Body of pancreas (tissue), 4 donors: ENCODE results near the gene PDGFA. TPM values are rescaled to one million over a fixed set of nuclear protein-coding genes. Genes with fewer than 3 reads are reported as not detected.

Experiments used
- ATAC-seq: fragments of 150-250 bp; one replicate; pipeline ENCODE4 v1.9.1; 2016
- DNase-seq, 4 donors: peaks; one replicate each; pipeline ENCODE4 v3.0.0-alpha.2; 2019
- H3K27ac ChIP-seq, 4 donors: fragments of 200-600 bp; sonication (generic); 1 replicate in 3 of 4; 2 replicates in 1 of 4; pipeline versions ENCODE4 v1.5.1 to v1.6.1; 2016 to 2019; ENCODE audit warnings: mild to moderate bottlenecking in 1 of 4, mixed read lengths in 1 of 4, moderate library complexity in 1 of 4
- H3K27me3 ChIP-seq, 2 donors: fragments of 200-600 bp; sonication (generic); one replicate each; pipeline ENCODE4 v1.6.0; 2016; ENCODE audit warnings: mild to moderate bottlenecking in 1 of 2
- H3K36me3 ChIP-seq, 2 donors: fragments of 200-600 bp; sonication (generic); replicated peaks in 1 of 2; 2 replicates each; pipeline ENCODE4 v1.5.1; 2016; ENCODE audit warnings: low read depth in 2 of 2; ENCODE audit not compliant: insufficient read depth in 1 of 2
- H3K4me1 ChIP-seq: fragments of 200-600 bp; sonication (generic); one replicate; pipeline ENCODE4 v1.6.0; 2016
- H3K4me3 ChIP-seq, 2 donors: fragments of 200-600 bp; sonication (generic); 1 replicate in 1 of 2; 2 replicates in 1 of 2; pipeline ENCODE4 v1.5.1; 2016 to 2019
- H3K9me3 ChIP-seq, 3 donors: fragments of 200-600 bp; sonication (generic); 1 replicate in 2 of 3; 2 replicates in 1 of 3; pipeline ENCODE4 v1.5.1; 2016
- POLR2A ChIP-seq, 3 donors: fragments of 450-650 bp; IDR thresholded peaks; one replicate each; pipeline ENCODE4 v1.6.1; 2016; ENCODE audit warnings: antibody characterized with exemption in 3 of 3, mild to moderate bottlenecking in 2 of 3
- WGBS, 2 donors: methylation state at CpG; one replicate each; pipeline ENCODE4 v1.1.5; 2017; 5-methylcytosine and 5-hydroxymethylcytosine counted together
- intact Hi-C: fragments of 100-400 bp; cut with DNase I; formaldehyde crosslinking; loops from one replicate; pipeline ENCODE4 v1.15.1; 2023
- total RNA-seq, 2 donors: library from RNA; depleted of rRNA; stranded (reverse); fragments of >200 nt; gene quantifications; one replicate each; pipeline ENCODE4 v1.1.0, GENCODE V29; 2016
- TF ChIP-seq, protein P1 (sequence below), 7 experiments: fragments of 450-650 bp in 4 of 7; fragments of 200-600 bp in 3 of 7; sonication (generic) in 3 of 7; IDR thresholded peaks; one replicate each; pipeline ENCODE4 v1.5.1; 2016 to 2019; ENCODE audit warnings: antibody characterized with exemption in 7 of 7

PDGFA gene
- total RNA-seq, 2 donors from 2014 or later, result 58.6 to 59.3 TPM

DNA sequence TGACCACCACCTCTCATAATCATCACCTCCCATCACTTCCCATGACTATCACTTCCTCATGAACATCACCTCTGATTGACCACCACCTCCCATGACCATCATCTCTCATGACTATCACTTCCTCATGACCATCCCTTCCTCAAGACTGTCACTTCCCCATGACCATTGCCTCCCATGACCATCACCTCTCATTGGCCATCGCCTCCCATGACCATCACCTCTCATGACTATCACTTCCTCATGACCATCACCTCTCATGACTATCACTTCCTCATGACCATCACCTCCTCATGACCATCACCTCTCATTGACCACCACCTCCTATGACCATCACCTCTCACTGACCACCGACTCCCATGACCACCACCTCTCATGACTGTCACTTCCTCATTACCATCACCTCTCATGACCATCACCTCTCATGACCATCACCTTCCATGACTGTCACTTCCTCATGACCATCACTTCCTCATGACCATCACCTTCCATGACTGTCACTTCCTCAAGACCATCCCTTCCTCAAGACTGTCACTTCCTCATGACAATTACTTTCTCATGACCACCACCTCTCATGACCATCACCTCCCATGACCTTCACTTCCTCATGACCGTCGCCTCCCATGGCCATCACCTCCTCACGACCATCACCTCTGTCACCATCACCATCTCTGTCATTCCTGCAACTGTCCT is 51.6 kb downstream of the PDGFA start:
- intact Hi-C loops, result no loop called here
- no peaks in the 10 kb centered on the region for H3K27me3 ChIP-seq
- H3K36me3 ChIP-seq, result no peaks in the 10 kb centered on the region
- peaks cover 8% of the 10 kb centered on the region for H3K4me1 ChIP-seq
- TF ChIP-seq, protein P1, sequence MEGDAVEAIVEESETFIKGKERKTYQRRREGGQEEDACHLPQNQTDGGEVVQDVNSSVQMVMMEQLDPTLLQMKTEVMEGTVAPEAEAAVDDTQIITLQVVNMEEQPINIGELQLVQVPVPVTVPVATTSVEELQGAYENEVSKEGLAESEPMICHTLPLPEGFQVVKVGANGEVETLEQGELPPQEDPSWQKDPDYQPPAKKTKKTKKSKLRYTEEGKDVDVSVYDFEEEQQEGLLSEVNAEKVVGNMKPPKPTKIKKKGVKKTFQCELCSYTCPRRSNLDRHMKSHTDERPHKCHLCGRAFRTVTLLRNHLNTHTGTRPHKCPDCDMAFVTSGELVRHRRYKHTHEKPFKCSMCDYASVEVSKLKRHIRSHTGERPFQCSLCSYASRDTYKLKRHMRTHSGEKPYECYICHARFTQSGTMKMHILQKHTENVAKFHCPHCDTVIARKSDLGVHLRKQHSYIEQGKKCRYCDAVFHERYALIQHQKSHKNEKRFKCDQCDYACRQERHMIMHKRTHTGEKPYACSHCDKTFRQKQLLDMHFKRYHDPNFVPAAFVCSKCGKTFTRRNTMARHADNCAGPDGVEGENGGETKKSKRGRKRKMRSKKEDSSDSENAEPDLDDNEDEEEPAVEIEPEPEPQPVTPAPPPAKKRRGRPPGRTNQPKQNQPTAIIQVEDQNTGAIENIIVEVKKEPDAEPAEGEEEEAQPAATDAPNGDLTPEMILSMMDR (IDR thresholded peaks at IDR 0.05), result no peak
- no peak for TF ChIP-seq POLR2A (IDR thresholded peaks at IDR 0.05)
- no peak overlapping the region for H3K27ac ChIP-seq
- H3K9me3 ChIP-seq, result no peaks in the 10 kb centered on the region
- no peak for ATAC-seq
- no peak overlapping the region for H3K4me3 ChIP-seq
- 86 to 88% methylated on average over 5 of the region's 5 CpGs for WGBS, 2 donors
- DNase-seq, result no peak

DNA sequence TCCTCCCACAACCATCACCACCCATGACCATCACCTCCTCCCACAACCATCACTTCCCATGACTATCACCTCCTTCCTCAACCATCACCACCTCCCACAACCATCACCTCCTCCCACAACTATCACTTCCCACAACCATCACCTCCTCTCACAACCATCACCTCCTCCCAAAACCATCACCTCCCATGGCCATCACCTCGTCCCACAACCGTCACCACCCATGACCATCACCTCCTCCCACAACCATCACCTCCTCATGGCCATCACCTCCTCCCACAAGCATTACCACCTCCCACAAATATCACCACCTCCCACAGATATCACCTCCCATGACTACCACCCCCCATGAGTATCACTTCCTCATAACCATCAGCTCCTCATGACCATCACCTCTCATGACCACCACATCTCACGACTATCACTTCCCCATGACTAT is 52.2 kb downstream of the PDGFA start:
- DNase-seq, result no peak
- ATAC-seq, result no peak
- H3K4me1 ChIP-seq, result peaks cover 8% of the 10 kb centered on the region
- intact Hi-C loops, result no loop called here
- no peak overlapping the region for H3K4me3 ChIP-seq
- WGBS, 2 donors, result 85% methylated on average over 3 of the region's 3 CpGs
- H3K27ac ChIP-seq, result no peak overlapping the region
- H3K36me3 ChIP-seq, result no peaks in the 10 kb centered on the region
- TF ChIP-seq POLR2A (IDR thresholded peaks at IDR 0.05), result no peak
- TF ChIP-seq, protein P1 (IDR thresholded peaks at IDR 0.05), result no peak
- H3K27me3 ChIP-seq, result no peaks in the 10 kb centered on the region
- no peaks in the 10 kb centered on the region for H3K9me3 ChIP-seq

DNA sequence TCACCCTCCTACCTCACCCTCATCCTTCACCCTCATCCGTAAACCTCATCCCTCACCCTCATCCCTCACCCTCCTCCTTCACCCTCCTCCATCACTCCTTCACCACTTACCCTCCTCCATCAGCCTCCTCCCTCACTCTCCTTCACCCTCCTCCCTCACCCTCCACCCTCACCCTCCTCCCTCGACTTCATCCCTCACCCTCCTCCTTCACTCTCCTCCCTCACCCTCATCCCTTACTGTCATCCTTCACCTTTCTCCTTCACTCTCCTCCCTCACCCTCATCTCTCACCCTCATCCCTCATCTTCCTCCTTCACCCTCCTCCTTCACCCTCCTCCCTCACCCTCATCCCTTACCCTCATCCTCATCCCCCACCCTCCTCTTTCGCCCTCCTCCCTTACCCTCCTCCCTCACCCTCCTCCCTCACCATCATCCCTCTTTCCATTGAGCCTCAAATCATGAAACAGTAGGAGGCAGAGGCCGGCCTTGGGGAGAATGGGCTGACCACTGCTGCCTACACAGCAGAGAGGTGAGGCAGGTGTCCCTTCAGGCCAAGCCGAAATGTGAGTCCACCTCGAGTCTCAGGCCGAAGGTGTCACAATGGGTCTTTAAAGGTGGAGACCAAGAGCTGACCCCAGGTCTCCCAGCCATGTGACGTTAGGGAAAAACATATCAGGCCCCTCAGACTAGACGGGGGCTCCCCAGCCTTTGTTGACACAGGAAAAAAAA is 53.0 kb downstream of the PDGFA start:
- no peaks in the 10 kb centered on the region for H3K27me3 ChIP-seq
- intact Hi-C loops, result no loop called here
- H3K36me3 ChIP-seq, result no peaks in the 10 kb centered on the region
- H3K27ac ChIP-seq, result no peak overlapping the region
- H3K9me3 ChIP-seq, result no peaks in the 10 kb centered on the region
- peaks cover 8% of the 10 kb centered on the region for H3K4me1 ChIP-seq
- ATAC-seq, result no peak
- DNase-seq, result no peak
- no peak overlapping the region for H3K4me3 ChIP-seq
- TF ChIP-seq, protein P1 (IDR thresholded peaks at IDR 0.05), result no peak
- no peak for TF ChIP-seq POLR2A (IDR thresholded peaks at IDR 0.05)
- WGBS, 2 donors, result 84 to 93% methylated on average over 9 of the region's 9 CpGs

DNA sequence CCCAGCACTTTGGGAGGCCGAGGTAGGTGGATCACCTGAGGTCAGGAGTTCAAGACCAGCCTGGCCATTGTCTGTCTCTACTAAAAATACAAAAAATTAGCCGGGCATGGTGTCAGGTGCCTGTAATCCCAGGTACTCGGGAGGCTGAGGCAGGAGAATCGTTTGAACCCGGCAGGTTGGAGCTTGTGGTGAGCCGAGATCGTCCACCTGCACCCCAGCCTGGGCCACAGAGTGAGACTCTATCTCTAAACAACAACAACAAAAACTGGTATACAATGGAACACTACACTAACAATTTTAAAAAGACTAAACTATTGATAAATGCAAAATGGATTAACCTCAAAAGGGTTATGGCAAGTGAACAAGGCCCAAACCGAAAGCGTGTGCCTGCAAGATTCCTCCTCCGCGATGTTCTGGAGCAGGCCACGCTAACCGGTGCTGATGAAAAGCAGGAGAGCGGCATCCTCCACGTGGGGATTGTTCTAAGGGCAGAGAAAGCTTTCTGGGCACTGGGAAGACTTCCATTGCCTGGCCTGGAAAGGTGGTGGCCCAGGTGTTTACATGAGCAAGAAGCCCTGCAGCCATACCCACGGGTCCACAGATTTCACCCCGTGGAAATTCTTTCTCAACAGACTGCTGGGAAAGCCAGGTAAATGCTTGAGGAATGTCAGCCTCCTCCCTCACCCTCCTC is 53.8 kb downstream of the PDGFA start:
- peaks cover 8% of the 10 kb centered on the region for H3K4me1 ChIP-seq
- H3K4me3 ChIP-seq, result no peak overlapping the region
- ATAC-seq (no peak), DNase-seq (no peak)
- WGBS, 2 donors, result 88 to 89% methylated on average over 17 of the region's 17 CpGs
- intact Hi-C loops, result no loop called here
- no peaks in the 10 kb centered on the region for H3K27me3 ChIP-seq
- no peak overlapping the region for H3K27ac ChIP-seq
- no peak for TF ChIP-seq POLR2A (IDR thresholded peaks at IDR 0.05)
- TF ChIP-seq, protein P1 (IDR thresholded peaks at IDR 0.05), result no peak
- H3K36me3 ChIP-seq, result no peaks in the 10 kb centered on the region
- no peaks in the 10 kb centered on the region for H3K9me3 ChIP-seq
